ENCODE data around the gene DNAH17. TPM values are rescaled to one million over a fixed set of nuclear protein-coding genes. Genes with fewer than 3 reads are reported as not detected.

Gene DNAH17
- total and polyA plus RNA-seq, 7 donors, result 0.04 to 3.5 (median 0.08) TPM

DNA sequence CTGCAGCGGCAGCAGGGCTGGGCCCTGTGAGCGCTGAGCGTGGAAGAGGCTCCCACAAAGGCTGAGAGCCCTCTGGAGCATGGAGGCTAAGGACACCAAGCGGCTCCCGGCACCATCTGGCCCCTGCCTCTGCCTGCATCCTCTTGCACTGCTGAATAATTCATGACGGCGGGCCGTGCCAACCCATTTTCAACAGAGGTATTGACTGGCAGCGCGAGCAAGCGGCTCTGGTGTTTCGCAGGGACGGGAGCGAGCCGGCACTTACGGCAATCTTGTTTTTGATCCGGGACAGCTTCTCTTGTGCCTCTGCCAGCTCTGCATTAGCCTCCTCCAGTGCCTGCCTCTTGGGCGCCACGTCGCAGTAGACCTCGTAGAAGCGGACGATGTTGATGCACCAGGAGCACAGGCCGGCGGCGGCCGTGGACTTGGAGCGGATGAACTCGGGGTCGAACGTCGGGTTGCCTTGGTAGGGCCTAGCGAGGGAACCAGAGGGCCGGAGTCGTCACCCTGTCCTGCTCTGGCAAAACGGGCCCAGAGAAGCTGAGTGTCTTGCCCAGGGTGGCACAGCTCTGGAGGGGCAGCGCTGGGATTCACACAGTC is 118.4 kb downstream of the DNAH17 start:
- no peak for DNase-seq
- TF ChIP-seq, protein P1, sequence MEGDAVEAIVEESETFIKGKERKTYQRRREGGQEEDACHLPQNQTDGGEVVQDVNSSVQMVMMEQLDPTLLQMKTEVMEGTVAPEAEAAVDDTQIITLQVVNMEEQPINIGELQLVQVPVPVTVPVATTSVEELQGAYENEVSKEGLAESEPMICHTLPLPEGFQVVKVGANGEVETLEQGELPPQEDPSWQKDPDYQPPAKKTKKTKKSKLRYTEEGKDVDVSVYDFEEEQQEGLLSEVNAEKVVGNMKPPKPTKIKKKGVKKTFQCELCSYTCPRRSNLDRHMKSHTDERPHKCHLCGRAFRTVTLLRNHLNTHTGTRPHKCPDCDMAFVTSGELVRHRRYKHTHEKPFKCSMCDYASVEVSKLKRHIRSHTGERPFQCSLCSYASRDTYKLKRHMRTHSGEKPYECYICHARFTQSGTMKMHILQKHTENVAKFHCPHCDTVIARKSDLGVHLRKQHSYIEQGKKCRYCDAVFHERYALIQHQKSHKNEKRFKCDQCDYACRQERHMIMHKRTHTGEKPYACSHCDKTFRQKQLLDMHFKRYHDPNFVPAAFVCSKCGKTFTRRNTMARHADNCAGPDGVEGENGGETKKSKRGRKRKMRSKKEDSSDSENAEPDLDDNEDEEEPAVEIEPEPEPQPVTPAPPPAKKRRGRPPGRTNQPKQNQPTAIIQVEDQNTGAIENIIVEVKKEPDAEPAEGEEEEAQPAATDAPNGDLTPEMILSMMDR (IDR thresholded peaks at IDR 0.05), result no peak
- peaks cover 0 to 2% (median 0%) of the 10 kb centered on the region in 3 donors for H3K27me3 ChIP-seq (ENCODE audit: insufficient read depth in 3 of 3, low read length in 2 of 3)
- H3K4me3 ChIP-seq, result no peak overlapping the region
- 75 to 87% (median 76%) methylated on average over 37 of the region's 37 CpGs for WGBS, 3 donors
- peak in 2 of 4 donors; percentile 37 to 47 for ATAC-seq
- no peaks in the 10 kb centered on the region for H3K36me3 ChIP-seq (ENCODE audit: insufficient read depth in 1 of 2, low read depth in 1 of 2)
- H3K27ac ChIP-seq, result no peak overlapping the region
- H3K9me3 ChIP-seq, result no peaks in the 10 kb centered on the region
- no peaks in the 10 kb centered on the region for H3K4me1 ChIP-seq
- intact Hi-C loops (cut with DNase I), result no loop called here

DNA sequence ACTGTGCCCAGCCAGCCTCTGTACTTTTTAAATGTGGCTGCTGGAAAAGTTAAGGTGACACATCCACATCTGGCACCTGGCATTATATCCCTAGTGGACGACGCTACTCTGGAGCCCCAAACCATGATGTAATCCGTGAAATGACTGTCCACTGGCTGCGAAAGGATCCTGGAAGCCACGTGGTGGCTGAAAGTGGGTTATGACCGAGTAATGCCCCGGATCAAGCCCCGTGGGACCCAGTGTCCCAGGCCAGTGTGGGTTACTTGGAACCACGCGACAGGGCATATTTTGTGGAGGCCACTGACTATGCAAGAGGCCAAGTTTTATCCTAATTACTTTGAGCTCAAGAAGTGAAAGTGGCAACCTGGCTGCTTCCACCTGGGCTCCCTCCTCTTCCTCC is 119.1 kb downstream of the DNAH17 start:
- 35 to 56% (median 36%) methylated on average over 10 of the region's 10 CpGs for WGBS, 3 donors
- DNase-seq (no peak), ATAC-seq (peak in 2 of 4 donors; percentile 44 to 71)
- Histone ChIP-seq H3K4me3 (no peak overlapping the region), H3K36me3 (ENCODE audit: insufficient read depth in 1 of 2, low read depth in 1 of 2) (no peaks in the 10 kb centered on the region), H3K27me3 (ENCODE audit: insufficient read depth in 3 of 3, low read length in 2 of 3) (peaks cover 0 to 2% (median 0%) of the 10 kb centered on the region in 3 donors), H3K9me3 (no peaks in the 10 kb centered on the region), H3K27ac (no peak overlapping the region), H3K4me1 (no peaks in the 10 kb centered on the region)
- intact Hi-C loops (cut with DNase I), result no loop called here
- TF ChIP-seq, protein P1 (IDR thresholded peaks at IDR 0.05), result no peak

DNA sequence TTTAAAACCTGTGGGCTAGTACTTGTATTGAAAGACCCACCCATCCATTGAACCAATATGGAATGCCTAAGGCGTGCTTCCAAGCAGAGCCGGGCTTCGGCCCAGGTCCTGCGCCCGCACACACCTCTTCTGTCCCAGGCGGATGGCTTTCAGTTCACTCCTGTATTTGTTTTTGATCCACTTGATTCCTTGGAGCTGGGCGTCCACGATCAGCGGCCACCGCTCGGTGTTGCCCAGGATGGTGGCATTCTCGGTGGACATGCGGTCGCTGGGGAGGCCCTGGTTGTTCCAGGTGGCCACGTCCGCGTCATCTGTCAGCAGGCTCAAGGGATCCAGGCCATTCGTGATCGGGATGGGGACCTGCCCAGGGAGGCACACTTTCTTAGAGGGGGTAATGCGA is 122.8 kb downstream of the DNAH17 start:
- no peaks in the 10 kb centered on the region for H3K36me3 ChIP-seq (ENCODE audit: insufficient read depth in 1 of 2, low read depth in 1 of 2)
- H3K27me3 ChIP-seq (ENCODE audit: insufficient read depth in 3 of 3, low read length in 2 of 3), result no peaks in the 10 kb centered on the region
- DNase-seq (no peak), ATAC-seq (no peak)
- peaks cover 8% of the 10 kb centered on the region for H3K4me1 ChIP-seq
- intact Hi-C loops (cut with DNase I), result no loop called here
- no peak overlapping the region for H3K4me3 ChIP-seq
- H3K27ac ChIP-seq, result no peak overlapping the region
- WGBS, 3 donors, result 93 to 96% (median 94%) methylated on average over 20 of the region's 20 CpGs
- TF ChIP-seq, protein P1 (IDR thresholded peaks at IDR 0.05), result no peak
- no peaks in the 10 kb centered on the region for H3K9me3 ChIP-seq

DNA sequence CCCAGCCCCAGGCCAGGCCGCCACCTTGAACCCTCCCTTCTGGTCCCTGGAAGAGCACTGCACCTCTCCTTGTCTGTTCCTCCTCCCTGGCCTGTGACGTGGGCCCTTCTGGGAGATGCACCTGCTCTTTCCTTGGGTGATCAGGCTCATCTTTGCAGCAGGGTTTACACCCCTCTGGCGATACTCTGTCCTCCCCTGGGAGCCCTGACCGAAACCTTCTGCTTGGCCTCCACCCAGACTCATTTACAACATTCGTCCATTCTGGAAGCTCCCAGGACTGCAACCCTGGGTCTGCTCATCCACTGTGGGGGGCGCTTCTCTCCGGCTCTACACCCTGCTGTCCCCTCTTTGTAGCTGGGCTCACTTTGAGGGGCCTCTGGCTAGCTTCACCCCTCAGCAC is 125.4 kb downstream of the DNAH17 start:
- no peak overlapping the region for H3K4me3 ChIP-seq
- 77 to 88% (median 82%) methylated on average over 6 to 7 of the region's 7 CpGs for WGBS, 3 donors
- TF ChIP-seq, protein P1 (IDR thresholded peaks at IDR 0.05), result no peak
- ATAC-seq, result no peak
- no peak for DNase-seq
- peaks cover 8% of the 10 kb centered on the region for H3K4me1 ChIP-seq
- no peaks in the 10 kb centered on the region for H3K36me3 ChIP-seq (ENCODE audit: insufficient read depth in 1 of 2, low read depth in 1 of 2)
- H3K9me3 ChIP-seq, result no peaks in the 10 kb centered on the region
- H3K27me3 ChIP-seq (ENCODE audit: insufficient read depth in 3 of 3, low read length in 2 of 3), result no peaks in the 10 kb centered on the region
- H3K27ac ChIP-seq, result no peak overlapping the region
- intact Hi-C loops (cut with DNase I), result no loop called here

Measured in psoas muscle (tissue), 8 donors.